Mammary epithelial cell (primary cell): Measurements from ENCODE around the gene FPR1.

Experiments
- CTCF ChIP-seq, 2 donors: IDR thresholded peaks in 1 of 2; conservative IDR thresholded peaks in 1 of 2; 2 replicates each; pipeline ENCODE4 v1.5.1; 2011 to 2012; ENCODE audit warnings: inconsistent platforms in 2 of 2, low read length in 2 of 2, mild to moderate bottlenecking in 2 of 2, control low read depth in 1 of 2, low read depth in 1 of 2; ENCODE audit not compliant: insufficient read depth in 1 of 2; ENCODE audit errors: extremely low read depth in 1 of 2
- EZH2 ChIP-seq: IDR thresholded peaks from 2 replicates; pipeline ENCODE4 v1.6.1; 2012; ENCODE audit warnings: low read length, inconsistent platforms, borderline replicate concordance

DNA sequence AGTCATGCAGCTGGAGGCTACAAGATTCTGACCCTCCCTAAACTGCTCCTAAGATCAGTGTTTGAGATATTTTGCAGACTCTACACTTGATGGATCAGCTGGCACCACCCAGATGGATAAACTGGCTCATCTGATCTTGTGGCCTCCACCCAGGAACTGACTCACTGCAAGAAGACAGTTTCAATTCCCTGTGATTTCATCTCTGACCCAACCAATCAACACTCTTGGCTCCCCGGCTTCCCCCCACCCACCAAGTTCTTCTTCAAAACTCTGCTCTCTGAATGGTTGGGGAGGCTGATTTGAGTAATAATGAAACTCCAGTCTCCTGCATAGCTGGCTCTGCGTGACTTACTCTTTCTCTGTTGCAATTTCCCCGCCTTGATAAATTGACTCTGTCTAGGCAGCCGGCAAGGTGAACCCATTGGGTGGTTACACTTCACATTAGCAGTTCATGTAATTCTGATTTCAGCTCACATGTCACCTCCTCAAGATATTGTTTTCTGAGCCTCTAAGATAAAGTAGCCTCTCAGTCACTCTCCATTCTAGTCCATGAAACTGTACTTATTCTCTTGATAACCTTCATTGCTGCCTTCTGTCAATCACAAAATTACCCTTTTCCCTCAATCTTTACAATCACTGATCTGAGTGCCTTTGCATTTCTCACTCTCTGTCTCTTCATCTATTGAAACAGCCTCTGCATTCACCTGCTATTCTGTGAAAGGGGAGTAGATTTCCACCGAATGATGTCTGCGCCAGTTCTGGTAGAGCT is 33.4 kb upstream of the FPR1 start:
- TF ChIP-seq CTCF (conservative IDR thresholded peaks at IDR 0.05 in 1 of 2, IDR thresholded peaks at IDR 0.05 in 1 of 2; ENCODE audit: extremely low read depth in 1 of 2, insufficient read depth in 1 of 2, low read depth in 1 of 2, low read length in 2 of 2) (no peak), EZH2 (no peak)
